ENCODE data around the gene RAP1GDS1.

RAP1GDS1 gene

DNA sequence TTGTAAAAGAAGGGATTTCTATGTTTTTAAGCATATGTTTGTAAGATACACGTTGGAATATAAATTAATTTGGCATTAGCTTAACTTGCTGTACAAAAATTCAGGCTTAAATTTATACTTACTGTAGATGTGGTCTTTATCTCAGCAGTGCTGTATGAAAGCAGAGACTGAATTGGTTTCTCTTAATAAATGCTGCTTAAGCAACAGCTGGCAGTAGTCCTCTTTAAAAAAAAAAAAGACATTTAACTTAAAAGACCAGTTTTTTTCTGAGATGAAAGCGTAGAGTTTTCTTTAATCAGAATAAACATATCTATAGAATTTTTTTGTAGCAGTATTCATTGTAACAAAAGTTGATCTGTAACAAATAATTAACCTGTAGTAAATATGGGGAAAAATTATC lies 124.6 kb downstream of the RAP1GDS1 start:
- H3K4me3 ChIP-seq (replicated peaks; ENCODE audit: insufficient read depth, low read length): no peak overlapping the region

GRCh38 chr4:98387345-98388026 lies 126.3 kb downstream of the RAP1GDS1 start:
- Histone ChIP-seq H3K27me3 (ENCODE audit: insufficient read depth, poor library complexity, severe bottlenecking) (no peaks in the 10 kb centered on the region), H3K4me3 (replicated peaks; ENCODE audit: insufficient read depth, low read length) (no peak overlapping the region), H3K27ac (replicated peaks) (no peak overlapping the region)
- DNase-seq (ENCODE audit: low read depth in 1 of 2, low spot score in 1 of 2): no peak
- no peak for TF ChIP-seq GABPA (IDR thresholded peaks at IDR 0.05; ENCODE audit: low read depth)
- TF ChIP-seq CTCF (IDR thresholded peaks at IDR 0.05; ENCODE audit: insufficient read depth, low read length): no peak
- TF ChIP-seq REST (IDR thresholded peaks at IDR 0.05; ENCODE audit: insufficient replicate concordance, low read depth): no peak
- no peak for TF ChIP-seq SPI1 (IDR thresholded peaks at IDR 0.05; ENCODE audit: borderline replicate concordance, low read depth)
- no peak for TF ChIP-seq POLR2AphosphoS5 (IDR thresholded peaks at IDR 0.05; ENCODE audit: low read depth)

More for the DNA sequence above, 124.6 kb downstream of the RAP1GDS1 start:
- Histone ChIP-seq H3K27ac (replicated peaks) (no peak overlapping the region), H3K27me3 (ENCODE audit: insufficient read depth, poor library complexity, severe bottlenecking) (no peaks in the 10 kb centered on the region)
- no peak for DNase-seq (ENCODE audit: low read depth in 1 of 2, low spot score in 1 of 2)
- TF ChIP-seq REST (IDR thresholded peaks at IDR 0.05; ENCODE audit: insufficient replicate concordance, low read depth): no peak
- no peak for TF ChIP-seq SPI1 (IDR thresholded peaks at IDR 0.05; ENCODE audit: borderline replicate concordance, low read depth)
- TF ChIP-seq GABPA (IDR thresholded peaks at IDR 0.05; ENCODE audit: low read depth): no peak
- TF ChIP-seq POLR2AphosphoS5 (IDR thresholded peaks at IDR 0.05; ENCODE audit: low read depth): no peak
- TF ChIP-seq CTCF (IDR thresholded peaks at IDR 0.05; ENCODE audit: insufficient read depth, low read length): no peak

- H3K27ac ChIP-seq (replicated peaks): no peak overlapping the region
Measured at GRCh38 chr4:98394134-98394533, 132.9 kb downstream of the RAP1GDS1 start.

More at GRCh38 chr4:98394134-98394533, 132.9 kb downstream of the RAP1GDS1 start:
- TF ChIP-seq SPI1 (IDR thresholded peaks at IDR 0.05; ENCODE audit: borderline replicate concordance, low read depth) (no peak), CTCF (IDR thresholded peaks at IDR 0.05; ENCODE audit: insufficient read depth, low read length) (no peak), REST (IDR thresholded peaks at IDR 0.05; ENCODE audit: insufficient replicate concordance, low read depth) (no peak), POLR2AphosphoS5 (IDR thresholded peaks at IDR 0.05; ENCODE audit: low read depth) (no peak), GABPA (IDR thresholded peaks at IDR 0.05; ENCODE audit: low read depth) (no peak)
- no peak for DNase-seq (ENCODE audit: low read depth in 1 of 2, low spot score in 1 of 2)
- H3K4me3 ChIP-seq (replicated peaks; ENCODE audit: insufficient read depth, low read length): no peak overlapping the region
- H3K27me3 ChIP-seq (ENCODE audit: insufficient read depth, poor library complexity, severe bottlenecking): no peaks in the 10 kb centered on the region
